OCI-LY7 (cell line): Measurements from ENCODE around the gene CENPI. TPM values are rescaled to one million over a fixed set of nuclear protein-coding genes. Genes with fewer than 3 reads are reported as not detected.

Experiments
- BruUV-seq: library from RNA; stranded (reverse); fragments of 400-500 nt; replicated peaks from 2 replicates; lab custom pipeline; 2021; lab: Mats Ljungman, UMichigan
- CTCF ChIA-PET: fragments of 300-600 bp; sonication (Branson Sonifier 250); formaldehyde crosslinking; loops from one replicate; lab custom pipeline; 2022; ENCODE audit warnings: antibody characterized with exemption; ENCODE audit not compliant: unreplicated experiment; lab: Charles Lee
- POLR2A ChIA-PET: fragments of 300-600 bp; sonication (Branson Sonifier 250); formaldehyde crosslinking; loops from one replicate; lab custom pipeline; 2022; ENCODE audit warnings: antibody characterized with exemption; lab: Charles Lee
- DNase-seq: peaks from one replicate; pipeline ENCODE4 v3.0.0-alpha.2; 2015; ENCODE audit warnings: low spot score
- H2AFZ ChIP-seq: fragments of 200-600 bp; sonication (generic), shearing (Covaris generic); 2 replicates; pipeline ENCODE4 v1.6.1; 2014; ENCODE audit warnings: mild to moderate bottlenecking, antibody characterized with exemption, low read length, moderate library complexity
- H3K27ac ChIP-seq: fragments of 200-600 bp; sonication (generic); 2 replicates; pipeline ENCODE4 v1.5.1; 2014; ENCODE audit warnings: mixed run types, low read depth, mild to moderate bottlenecking, moderate library complexity, low read length, inconsistent platforms; ENCODE audit not compliant: poor library complexity, severe bottlenecking
- H3K36me3 ChIP-seq: fragments of 200-600 bp; sonication (generic); 2 replicates; pipeline ENCODE4 v1.6.1; 2014; ENCODE audit warnings: mild to moderate bottlenecking, antibody characterized with exemption, low read length, moderate library complexity, mixed read lengths; ENCODE audit not compliant: insufficient read depth
- H3K4me1 ChIP-seq: fragments of 200-600 bp; sonication (generic); 2 replicates; pipeline ENCODE4 v1.5.1; 2014; ENCODE audit warnings: mild to moderate bottlenecking, low read length; ENCODE audit not compliant: insufficient read depth, poor library complexity, severe bottlenecking
- H3K4me2 ChIP-seq: fragments of 200-600 bp; sonication (generic); 2 replicates; pipeline ENCODE4 v1.6.1; 2014; ENCODE audit warnings: mild to moderate bottlenecking, low read length
- H3K4me3 ChIP-seq: fragments of 200-600 bp; sonication (generic); 2 replicates; pipeline ENCODE4 v1.5.1; 2014; ENCODE audit warnings: mild to moderate bottlenecking, low read depth, low read length; ENCODE audit not compliant: poor library complexity, severe bottlenecking
- H3K79me2 ChIP-seq: fragments of 200-600 bp; sonication (generic); 2 replicates; pipeline ENCODE4 v1.6.1; 2016; ENCODE audit warnings: low read depth, mild to moderate bottlenecking, low read length, moderate library complexity, mixed read lengths; ENCODE audit not compliant: insufficient read depth
- H3K9me2 ChIP-seq: fragments of 200-600 bp; sonication (generic); 2 replicates; pipeline ENCODE4 v1.6.1; 2016; ENCODE audit warnings: mild to moderate bottlenecking, low read length, mixed read lengths; ENCODE audit not compliant: insufficient read depth
- H3K9me3 ChIP-seq: fragments of 200-600 bp; sonication (generic); 2 replicates; pipeline ENCODE4 v1.6.1; 2014; ENCODE audit warnings: mild to moderate bottlenecking, mixed run types, low read length, mixed read lengths
- H4K20me1 ChIP-seq: fragments of 200-600 bp; sonication (generic); 2 replicates; pipeline ENCODE4 v1.6.1; 2014; ENCODE audit warnings: mild to moderate bottlenecking, antibody characterized with exemption, low read length, moderate library complexity, mixed read lengths; ENCODE audit not compliant: insufficient read depth
- CTCF ChIP-seq: fragments of 200-600 bp; sonication (generic); conservative IDR thresholded peaks from 2 replicates; pipeline ENCODE4 v1.5.1; 2014; ENCODE audit warnings: mild to moderate bottlenecking, antibody characterized with exemption, low read length, moderate library complexity, mixed read lengths
- EZH2phosphoT487 ChIP-seq: fragments of 200-600 bp; sonication (generic); IDR thresholded peaks from 2 replicates; pipeline ENCODE4 v1.6.1; 2018; ENCODE audit warnings: low read depth, borderline replicate concordance, mild to moderate bottlenecking, mixed run types, antibody characterized with exemption, low read length, moderate library complexity, mixed read lengths
- intact Hi-C: fragments of 100-400 bp; cut with micrococcal nuclease; formaldehyde crosslinking; loops from one replicate; pipeline ENCODE4 v1.10.0; 2022; ENCODE audit not compliant: unreplicated experiment
- total RNA-seq, 2 experiments: library from RNA; depleted of rRNA in 1 of 2; stranded (reverse); fragments of >200 nt in 1 of 2; shearing (Covaris generic) in 1 of 2; gene quantifications; 2 replicates each; pipeline ENCODE4 v1.2.3, GENCODE V29; 2014 to 2022

Gene CENPI
- total RNA-seq, 2 experiments from 2014 or later = 27.7 to 47.4 TPM

- Histone ChIP-seq H3K27ac (no peak overlapping the region), H3K9me3 (no peaks in the 10 kb centered on the region), H2AFZ (no peak overlapping the region), H3K36me3 (peaks cover 54% of the 10 kb centered on the region), H3K4me2 (no peak overlapping the region), H3K9me2 (no peaks in the 10 kb centered on the region), H4K20me1 (no peaks in the 10 kb centered on the region), H3K4me1 (no peaks in the 10 kb centered on the region), H3K79me2 (no peaks in the 10 kb centered on the region), H3K4me3 (no peak overlapping the region)
- intact Hi-C loops = no loop called here
- BruUV-seq = no TSS peak
- no peak for DNase-seq
- TF ChIP-seq CTCF (no peak), EZH2phosphoT487 (no peak)
- POLR2A ChIA-PET = interaction anchor here (0.5 to 1.8 kb wide), 2 partner anchors 14 to 27 kb away, joined by 3 to 4 read pairs; no protein-coding TSS in a partner anchor
- CTCF ChIA-PET = no interaction called here
Observed at GRCh38 chrX:101136235-101136634, 38.2 kb downstream of the CENPI start.

Other genes starting within 250 kb of the CENPI start
- gene NOX1, start 223.8 kb upstream of the CENPI start, total RNA-seq (2014; rRNA removed; shearing (Covaris generic)) = 0.05 TPM in 1 of 2 replicates, not detected in the other
- not detected in 2 replicates for gene NOX1, start 223.8 kb upstream of the CENPI start, total RNA-seq (2022)
- 5.8 and 6.4 TPM in 2 replicates for gene XKRX, start 169.3 kb upstream of the CENPI start, total RNA-seq (2014; rRNA removed; shearing (Covaris generic))
- gene XKRX, start 169.3 kb upstream of the CENPI start, total RNA-seq (2022) = 8.4 and 11.8 TPM in 2 replicates
- not detected in 2 replicates for gene ARL13A, start 128.5 kb upstream of the CENPI start, total RNA-seq (2014; rRNA removed; shearing (Covaris generic))
- gene ARL13A, start 128.5 kb upstream of the CENPI start, total RNA-seq (2022) = not detected in 2 replicates
- 20.7 and 25.3 TPM in 2 replicates for gene TRMT2B, start 46.1 kb upstream of the CENPI start, total RNA-seq (2014; rRNA removed; shearing (Covaris generic))
- 24.8 and 33.9 TPM in 2 replicates for gene TRMT2B, start 46.1 kb upstream of the CENPI start, total RNA-seq (2022)
- gene TMEM35A, start 19.3 kb upstream of the CENPI start, total RNA-seq (2014; rRNA removed; shearing (Covaris generic)) = not detected in 2 replicates
- not detected in 2 replicates for gene TMEM35A, start 19.3 kb upstream of the CENPI start, total RNA-seq (2022)
- 0.64 and 0.82 TPM in 2 replicates for gene DRP2, start 121.6 kb downstream of the CENPI start, total RNA-seq (2014; rRNA removed; shearing (Covaris generic))
- gene DRP2, start 121.6 kb downstream of the CENPI start, total RNA-seq (2022) = 0.93 and 0.96 TPM in 2 replicates
- not detected in 2 replicates for gene TAF7L, start 193.1 kb downstream of the CENPI start, total RNA-seq (2014; rRNA removed; shearing (Covaris generic))
- gene TAF7L, start 193.1 kb downstream of the CENPI start, total RNA-seq (2022) = not detected in 2 replicates